Lung (tissue), 12 donors: Measurements from ENCODE around the gene VDR. TPM values are rescaled to one million over a fixed set of nuclear protein-coding genes. Genes with fewer than 3 reads are reported as not detected.

Source experiments
- ATAC-seq: fragments of 200-7000 bp; cut with Tn5 transposase; one replicate; pipeline ENCODE4 v1.9.1; 2020; ENCODE audit warnings: moderate number of reproducible peaks; ENCODE audit not compliant: insufficient read depth, low FRiP score
- DNase-seq, 3 donors: peaks; one replicate each; pipeline ENCODE4 v3.0.0-alpha.2; 2013 to 2017
- H3K27ac ChIP-seq, 2 donors: one replicate each; pipeline ENCODE4 v1.5.1; 2013; ENCODE audit warnings: mild to moderate bottlenecking in 2 of 2, moderate library complexity in 2 of 2, control low read depth in 1 of 2, inconsistent platforms in 1 of 2, low read depth in 1 of 2, low read length in 1 of 2
- H3K27me3 ChIP-seq, 3 donors: one replicate each; pipeline ENCODE4 v1.5.1; 2013; ENCODE audit warnings: low read length in 2 of 3; ENCODE audit not compliant: control insufficient read depth in 3 of 3, insufficient read depth in 3 of 3
- H3K36me3 ChIP-seq, 4 donors: one replicate each; pipeline ENCODE4 v1.5.1; 2013; ENCODE audit warnings: low read length in 4 of 4, mild to moderate bottlenecking in 1 of 4, moderate library complexity in 1 of 4; ENCODE audit not compliant: control insufficient read depth in 4 of 4, insufficient read depth in 4 of 4
- H3K4me1 ChIP-seq, 5 donors: one replicate each; pipeline ENCODE4 v1.5.1; 2013; ENCODE audit warnings: low read length in 5 of 5, mild to moderate bottlenecking in 2 of 5, moderate library complexity in 1 of 5; ENCODE audit not compliant: control insufficient read depth in 5 of 5, insufficient read depth in 5 of 5
- H3K4me3 ChIP-seq: one replicate; pipeline ENCODE4 v1.5.1; 2013; ENCODE audit warnings: mild to moderate bottlenecking, control low read depth, moderate library complexity
- H3K9ac ChIP-seq, 2 donors: one replicate each; pipeline ENCODE4 v1.5.1; 2013; ENCODE audit warnings: low read length in 2 of 2, control low read depth in 1 of 2; ENCODE audit not compliant: insufficient read depth in 1 of 2
- H3K9me3 ChIP-seq, 4 donors: one replicate each; pipeline ENCODE4 v1.5.1; 2013; ENCODE audit warnings: low read length in 3 of 4, mild to moderate bottlenecking in 1 of 4, moderate library complexity in 1 of 4; ENCODE audit not compliant: control insufficient read depth in 4 of 4, insufficient read depth in 3 of 4
- CTCF ChIP-seq: IDR thresholded peaks from 2 replicates; pipeline ENCODE4 v1.5.1; 2012; ENCODE audit warnings: mild to moderate bottlenecking; ENCODE audit errors: control extremely low read depth, extremely low read depth
- WGBS, 2 donors: extraction: QIAGEN DNeasy Blood & Tissue Kit; methylation state at CpG; one replicate each; pipeline ENCODE4 v1.1.7; 2013; 5-methylcytosine and 5-hydroxymethylcytosine counted together
- polyA plus RNA-seq, 2 donors: library from polyadenylated mRNA; stranded (reverse); fragments of 200-250 nt; gene quantifications; one replicate each; pipeline ENCODE4 v1.2.1, GENCODE V29; 2013
- total RNA-seq, 2 donors: library from RNA; depleted of rRNA in 1 of 2; stranded (reverse); fragments of >200 nt in 1 of 2; gene quantifications; one replicate each; pipeline ENCODE4 v1.2.1, GENCODE V29; 2014 to 2021
- donor health status: control.
- donor health status: control.
- donor health status: Bipolar disorder and iron deficiency.
- donor health status: healthy.
- donor health status: DM: yes; HTN: yes; CAD: no.

VDR gene
- total and polyA plus RNA-seq, 4 donors, result 4.4 to 27.4 (median 14.3) TPM

GRCh38 chr12:47867495-47867941 is 37.3 kb downstream of the VDR start:
- H3K9me3 ChIP-seq, result no peaks in the 10 kb centered on the region
- DNase-seq (no peak), ATAC-seq (no peak)
- H3K4me1 ChIP-seq, result peaks cover 0 to 5% (median 0%) of the 10 kb centered on the region in 5 donors
- WGBS, 2 donors, result 77 to 78% methylated on average over 4 of the region's 4 CpGs
- peaks cover 0 to 6% (median 0%) of the 10 kb centered on the region in 4 donors for H3K36me3 ChIP-seq
- H3K27ac ChIP-seq, result no peak overlapping the region
- H3K4me3 ChIP-seq, result no peak overlapping the region
- no peak overlapping the region for H3K9ac ChIP-seq
- no peaks in the 10 kb centered on the region for H3K27me3 ChIP-seq
- no peak for TF ChIP-seq CTCF

GRCh38 chr12:47864646-47865235 is 40.1 kb downstream of the VDR start:
- Histone ChIP-seq H3K9me3 (no peaks in the 10 kb centered on the region), H3K27ac (no peak overlapping the region), H3K36me3 (peaks cover 0 to 6% (median 0%) of the 10 kb centered on the region in 4 donors), H3K4me3 (no peak overlapping the region), H3K9ac (no peak overlapping the region), H3K4me1 (peaks cover 0 to 2% (median 0%) of the 10 kb centered on the region in 5 donors), H3K27me3 (no peaks in the 10 kb centered on the region)
- WGBS, 2 donors, result 96% methylated on average over 14 of the region's 14 CpGs
- TF ChIP-seq CTCF, result no peak
- ATAC-seq (no peak), DNase-seq (no peak)

DNA sequence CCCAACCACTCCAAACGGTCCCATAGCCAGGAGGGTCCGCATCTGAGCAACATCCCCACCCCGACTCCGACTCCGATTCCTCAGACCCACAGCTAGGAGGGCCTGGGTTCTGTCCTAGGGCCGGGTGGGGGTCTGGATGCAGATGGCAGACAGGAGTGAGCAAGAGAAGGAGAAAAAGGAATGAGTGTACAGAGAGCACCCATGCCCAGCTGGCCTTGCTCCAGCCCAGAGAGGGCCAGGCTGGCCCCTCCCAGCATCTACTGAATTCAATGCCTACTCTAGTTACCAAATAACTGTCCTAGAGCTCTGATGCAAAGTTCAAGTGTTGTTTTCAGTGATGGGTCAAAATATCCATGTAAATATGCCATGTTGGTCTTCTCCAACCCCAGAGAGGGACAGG is 40.8 kb downstream of the VDR start:
- no peak for TF ChIP-seq CTCF

GRCh38 chr12:47863467-47863866 is 41.3 kb downstream of the VDR start:
- H3K36me3 ChIP-seq, result peaks cover 0 to 11% (median 0%) of the 10 kb centered on the region in 4 donors
- no peak overlapping the region for H3K9ac ChIP-seq
- DNase-seq (no peak), ATAC-seq (no peak)
- H3K4me3 ChIP-seq, result no peak overlapping the region
- no peak overlapping the region for H3K27ac ChIP-seq
- H3K27me3 ChIP-seq, result no peaks in the 10 kb centered on the region
- peaks cover 0 to 2% (median 0%) of the 10 kb centered on the region in 5 donors for H3K4me1 ChIP-seq
- no peak for TF ChIP-seq CTCF
- H3K9me3 ChIP-seq, result no peaks in the 10 kb centered on the region
- 77 to 87% methylated on average over 7 of the region's 7 CpGs for WGBS, 2 donors

More for the DNA sequence above, 40.8 kb downstream of the VDR start:
- no peak overlapping the region for H3K4me3 ChIP-seq
- peaks cover 0 to 6% (median 0%) of the 10 kb centered on the region in 4 donors for H3K36me3 ChIP-seq
- no peak overlapping the region for H3K27ac ChIP-seq
- H3K9me3 ChIP-seq, result no peaks in the 10 kb centered on the region
- no peak for DNase-seq
- no peaks in the 10 kb centered on the region for H3K27me3 ChIP-seq
- 90 to 93% methylated on average over 6 of the region's 6 CpGs for WGBS, 2 donors
- H3K9ac ChIP-seq, result no peak overlapping the region
- no peak for ATAC-seq
- peaks cover 0 to 2% (median 0%) of the 10 kb centered on the region in 5 donors for H3K4me1 ChIP-seq
